H9 (cell line): ENCODE results near the gene TRA2B. TPM values are rescaled to one million over a fixed set of nuclear protein-coding genes. Genes with fewer than 3 reads are reported as not detected.

Source experiments
- DNase-seq: peaks from one replicate; pipeline ENCODE4 v3.0.0-alpha.2; 2017
- H2AFZ ChIP-seq: one replicate; pipeline ENCODE4 v1.6.1; 2013; ENCODE audit warnings: mild to moderate bottlenecking, low read length, control low read depth, moderate library complexity
- H2AK5ac ChIP-seq: 2 replicates; pipeline ENCODE4 v1.6.1; 2013; ENCODE audit warnings: low read length, control low read depth, mixed read lengths; ENCODE audit not compliant: insufficient read length
- H2BK120ac ChIP-seq: one replicate; pipeline ENCODE4 v1.6.1; 2013; ENCODE audit warnings: low read depth, mild to moderate bottlenecking, low read length, control low read depth, inconsistent platforms; ENCODE audit not compliant: poor library complexity, severe bottlenecking
- H2BK12ac ChIP-seq: 2 replicates; pipeline ENCODE4 v1.6.1; 2013; ENCODE audit warnings: low read length, control low read depth, mixed read lengths, low read depth; ENCODE audit not compliant: insufficient read length
- H2BK15ac ChIP-seq: 2 replicates; pipeline ENCODE4 v1.6.1; 2013; ENCODE audit warnings: low read depth, low read length, control low read depth
- H2BK20ac ChIP-seq: one replicate; pipeline ENCODE4 v1.6.1; 2013; ENCODE audit warnings: low read depth, mild to moderate bottlenecking, low read length, control low read depth, inconsistent platforms; ENCODE audit not compliant: poor library complexity, severe bottlenecking
- H2BK5ac ChIP-seq: 2 replicates; pipeline ENCODE4 v1.6.1; 2013; ENCODE audit warnings: low read length, control low read depth, mixed read lengths; ENCODE audit not compliant: insufficient read length
- H3K14ac ChIP-seq: 2 replicates; pipeline ENCODE4 v1.6.1; 2013; ENCODE audit warnings: low read length, control low read depth; ENCODE audit not compliant: insufficient read depth
- H3K18ac ChIP-seq: 2 replicates; pipeline ENCODE4 v1.6.1; 2013; ENCODE audit warnings: low read depth, mild to moderate bottlenecking, mixed read lengths, low read length, control low read depth; ENCODE audit not compliant: insufficient read length
- H3K23ac ChIP-seq: 2 replicates; pipeline ENCODE4 v1.6.1; 2013; ENCODE audit warnings: low read length, control low read depth, mixed read lengths, low read depth; ENCODE audit not compliant: insufficient read length
- H3K23me2 ChIP-seq: 2 replicates; pipeline ENCODE4 v1.6.1; 2013; ENCODE audit warnings: low read depth, mild to moderate bottlenecking, mixed read lengths, low read length, control low read depth; ENCODE audit not compliant: insufficient read length, poor library complexity, severe bottlenecking
- H3K27ac ChIP-seq: 2 replicates; pipeline ENCODE4 v1.5.1; 2013; ENCODE audit warnings: low read length, control low read depth, mixed read lengths, low read depth; ENCODE audit not compliant: insufficient read length
- H3K27me3 ChIP-seq: 2 replicates; pipeline ENCODE4 v1.6.1; 2013; ENCODE audit warnings: low read length, control low read depth, inconsistent platforms; ENCODE audit not compliant: insufficient read depth
- H3K4ac ChIP-seq: 2 replicates; pipeline ENCODE4 v1.6.1; 2013; ENCODE audit warnings: low read depth, mild to moderate bottlenecking, control low read depth, inconsistent platforms, low read length, moderate library complexity
- H3K4me1 ChIP-seq: 2 replicates; pipeline ENCODE4 v1.6.1; 2013; ENCODE audit warnings: low read length, control low read depth, inconsistent platforms; ENCODE audit not compliant: insufficient read depth
- H3K4me2 ChIP-seq: 2 replicates; pipeline ENCODE4 v1.6.1; 2013; ENCODE audit warnings: low read length, control low read depth, mixed read lengths; ENCODE audit not compliant: insufficient read length, insufficient read depth
- H3K56ac ChIP-seq: 2 replicates; pipeline ENCODE4 v1.6.1; 2013; ENCODE audit warnings: low read depth, mild to moderate bottlenecking, mixed read lengths, low read length, control low read depth; ENCODE audit not compliant: insufficient read length
- H3K79me1 ChIP-seq: 2 replicates; pipeline ENCODE4 v1.6.1; 2013; ENCODE audit warnings: low read depth, mild to moderate bottlenecking, moderate library complexity, low read length, control low read depth, inconsistent platforms; ENCODE audit not compliant: insufficient read depth, poor library complexity, severe bottlenecking
- H3K79me2 ChIP-seq: 2 replicates; pipeline ENCODE4 v1.6.1; 2013; ENCODE audit warnings: low read length, control low read depth, inconsistent platforms; ENCODE audit not compliant: insufficient read depth
- H3K9ac ChIP-seq: 2 replicates; pipeline ENCODE4 v1.6.1; 2013; ENCODE audit warnings: low read length, control low read depth, mixed read lengths; ENCODE audit not compliant: insufficient read length; ENCODE audit errors: extremely low read depth
- H3K9me3 ChIP-seq: one replicate; pipeline ENCODE4 v1.6.1; 2013; ENCODE audit warnings: low read depth, low read length, inconsistent platforms; ENCODE audit not compliant: control insufficient read depth
- H3T11ph ChIP-seq: one replicate; pipeline ENCODE4 v1.6.1; 2013; ENCODE audit warnings: mild to moderate bottlenecking, low read length, control low read depth, inconsistent platforms
- H4K20me1 ChIP-seq: one replicate; pipeline ENCODE4 v1.6.1; 2013; ENCODE audit not compliant: control insufficient read depth, insufficient read length, insufficient read depth
- H4K5ac ChIP-seq: 2 replicates; pipeline ENCODE4 v1.6.1; 2013; ENCODE audit warnings: low read depth, mild to moderate bottlenecking, mixed read lengths, low read length, control low read depth; ENCODE audit not compliant: insufficient read length
- H4K8ac ChIP-seq: replicated peaks from 2 replicates; pipeline ENCODE4 v1.6.1; 2013; ENCODE audit warnings: low read length, control low read depth, mixed read lengths, low read depth; ENCODE audit not compliant: insufficient read length
- H4K91ac ChIP-seq: 2 replicates; pipeline ENCODE4 v1.6.1; 2013; ENCODE audit warnings: low read depth, mild to moderate bottlenecking, moderate library complexity, mixed read lengths, low read length, control low read depth; ENCODE audit not compliant: insufficient read length
- H3K27ac Mint-ChIP-seq, 3 experiments: 2 replicates in 2 of 3; 3 replicates in 1 of 3; pipeline ENCODE4 v1.8.0; 2020 to 2021; ENCODE audit warnings: mixed read lengths in 3 of 3, mild to moderate bottlenecking in 1 of 3, moderate library complexity in 1 of 3
- H3K27me3 Mint-ChIP-seq: 2 replicates; pipeline ENCODE4 v1.8.0; 2021; ENCODE audit warnings: low read depth, mild to moderate bottlenecking, moderate library complexity, mixed read lengths
- H3K36me3 Mint-ChIP-seq, 3 experiments: 2 replicates in 2 of 3; 3 replicates in 1 of 3; pipeline ENCODE4 v1.8.0; 2020 to 2021; ENCODE audit warnings: low read depth in 3 of 3, mixed read lengths in 3 of 3; ENCODE audit not compliant: insufficient read depth in 1 of 3
- H3K4me1 Mint-ChIP-seq, 2 experiments: 2 replicates each; pipeline ENCODE4 v1.8.0; 2020; ENCODE audit warnings: mixed read lengths in 2 of 2
- H3K4me3 Mint-ChIP-seq, 2 experiments: 2 replicates in 1 of 2; 3 replicates in 1 of 2; pipeline ENCODE4 v1.8.0; 2020 to 2021; ENCODE audit warnings: mild to moderate bottlenecking in 2 of 2, mixed read lengths in 2 of 2, moderate library complexity in 1 of 2
- H3K9me3 Mint-ChIP-seq, 2 experiments: 2 replicates in 1 of 2; 3 replicates in 1 of 2; pipeline ENCODE4 v1.8.0; 2020; ENCODE audit warnings: mild to moderate bottlenecking in 2 of 2, mixed read lengths in 2 of 2, moderate library complexity in 1 of 2
- CTCF ChIP-seq: fragments of 200-600 bp; sonication (generic); conservative IDR thresholded peaks from 3 replicates; pipeline ENCODE4 v1.8.0; 2021; ENCODE audit warnings: antibody characterized with exemption, mild to moderate bottlenecking
- WGBS: extraction: QIAGEN DNeasy Blood & Tissue Kit; methylation state at CpG from one replicate; pipeline ENCODE4 v1.1.7; 2013; ENCODE audit warnings: missing lambda C conversion rate, low lambda C conversion rate, mixed read lengths; ENCODE audit not compliant: insufficient read length; ENCODE audit errors: extremely low coverage; 5-methylcytosine and 5-hydroxymethylcytosine counted together
- total RNA-seq: library from RNA; stranded (reverse); gene quantifications from 2 replicates; pipeline ENCODE4 v1.2.1, GENCODE V29; 2021

Gene TRA2B
- total RNA-seq, 1 experiment from 2014 or later: 344 TPM

- H3K4ac ChIP-seq: no peak overlapping the region
- no peak overlapping the region for H3K18ac ChIP-seq
- no peak for TF ChIP-seq CTCF
- H3K23ac ChIP-seq: no peak overlapping the region
- H4K5ac ChIP-seq: no peak overlapping the region
- H3K79me1 ChIP-seq: no peaks in the 10 kb centered on the region
- H4K91ac ChIP-seq: no peak overlapping the region
- H3K4me2 ChIP-seq: no peak overlapping the region
- no peak overlapping the region for H3K56ac ChIP-seq
- no peak overlapping the region for H3K27ac ChIP-seq
- H3K79me2 ChIP-seq: no peaks in the 10 kb centered on the region
- no peak overlapping the region for H3K14ac ChIP-seq
- no peak overlapping the region for H2BK5ac ChIP-seq
- no peak overlapping the region for H2AK5ac ChIP-seq
- no peak overlapping the region for H3T11ph ChIP-seq
- no peak overlapping the region for H2AFZ ChIP-seq
- H3K23me2 ChIP-seq: no peaks in the 10 kb centered on the region
- Mint-ChIP-seq H3K9me3 (no peaks in the 10 kb centered on the region; a peak in 1 of 5 replicates), H3K36me3 (no peaks in the 10 kb centered on the region; a peak in 2 of 7 replicates), H3K27me3 (peaks cover 1% of the 10 kb centered on the region), H3K4me1 (peaks cover 4 to 10% of the 10 kb centered on the region in 2 experiments), H3K27ac (no peak overlapping the region), H3K4me3 (no peak overlapping the region)
- no peak overlapping the region for H2BK12ac ChIP-seq
- H2BK20ac ChIP-seq: no peak overlapping the region
- DNase-seq: no peak
- H4K8ac ChIP-seq: no peak overlapping the region
- H3K4me1 ChIP-seq: no peaks in the 10 kb centered on the region
- no peaks in the 10 kb centered on the region for H3K27me3 ChIP-seq
- no peak overlapping the region for H3K9ac ChIP-seq
- no peaks in the 10 kb centered on the region for H4K20me1 ChIP-seq
- WGBS: no CpG with 5 or more reads among the region's 3 CpGs
- no peak overlapping the region for H2BK15ac ChIP-seq
- H2BK120ac ChIP-seq: no peak overlapping the region
- H3K9me3 ChIP-seq: no peaks in the 10 kb centered on the region
Observed at GRCh38 chr3:185948292-185948691, 10.5 kb upstream of the TRA2B start.
